Breast epithelium (tissue), 3 donors: ENCODE results near the gene RBM48.

Experiments used
- POLR2A ChIP-seq: fragments of 450-650 bp; IDR thresholded peaks from one replicate; pipeline ENCODE4 v1.6.1; 2016; ENCODE audit warnings: antibody characterized with exemption, mild to moderate bottlenecking, moderate library complexity
- TF ChIP-seq, protein P1 (sequence below), 3 donors: fragments of 450-650 bp; IDR thresholded peaks; one replicate each; pipeline ENCODE4 v1.5.1; 2016 to 2017; ENCODE audit warnings: antibody characterized with exemption in 3 of 3, mild to moderate bottlenecking in 3 of 3, moderate library complexity in 3 of 3

DNA sequence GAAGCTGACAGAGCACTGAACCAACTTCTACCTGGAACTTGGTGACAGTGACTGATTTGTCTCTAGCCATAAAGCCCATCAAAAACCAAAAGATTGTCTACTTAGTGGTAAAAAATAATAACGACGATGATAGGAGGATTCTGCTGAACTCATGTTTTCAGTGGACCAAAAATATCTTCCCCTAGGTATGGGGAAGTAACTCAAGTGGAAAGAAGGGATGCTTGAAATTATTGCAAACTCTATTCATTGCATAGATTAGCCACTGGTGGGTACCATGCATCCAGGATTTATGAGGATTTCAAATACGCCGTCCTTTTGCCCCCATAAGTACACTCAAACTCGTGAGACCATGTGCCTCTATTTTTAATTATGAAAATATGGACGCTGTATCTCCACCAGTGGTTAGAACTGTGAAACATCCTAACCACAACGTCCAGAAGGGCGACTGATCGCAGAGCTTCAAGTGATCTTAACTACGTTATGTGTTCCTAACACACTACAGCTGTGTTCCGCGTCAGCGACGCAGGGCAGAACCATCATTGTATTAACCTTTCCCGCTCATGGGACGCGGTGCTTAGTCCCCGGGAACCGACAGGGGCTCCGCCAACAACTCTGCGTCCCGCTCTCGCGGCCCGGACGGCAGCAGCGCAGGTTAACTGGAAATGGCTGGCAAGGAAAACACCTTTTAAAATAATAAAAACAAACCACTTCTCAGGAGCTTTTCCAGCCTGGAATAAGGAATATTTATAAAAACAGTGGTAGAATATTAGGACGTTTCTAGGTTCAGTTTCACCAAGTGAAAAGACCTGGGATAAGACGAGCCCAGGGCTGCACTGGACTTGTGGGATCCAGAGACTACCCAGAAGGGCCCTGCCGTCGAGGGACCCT lies 1.1 kb upstream of the RBM48 start:
- TF ChIP-seq, protein P1, sequence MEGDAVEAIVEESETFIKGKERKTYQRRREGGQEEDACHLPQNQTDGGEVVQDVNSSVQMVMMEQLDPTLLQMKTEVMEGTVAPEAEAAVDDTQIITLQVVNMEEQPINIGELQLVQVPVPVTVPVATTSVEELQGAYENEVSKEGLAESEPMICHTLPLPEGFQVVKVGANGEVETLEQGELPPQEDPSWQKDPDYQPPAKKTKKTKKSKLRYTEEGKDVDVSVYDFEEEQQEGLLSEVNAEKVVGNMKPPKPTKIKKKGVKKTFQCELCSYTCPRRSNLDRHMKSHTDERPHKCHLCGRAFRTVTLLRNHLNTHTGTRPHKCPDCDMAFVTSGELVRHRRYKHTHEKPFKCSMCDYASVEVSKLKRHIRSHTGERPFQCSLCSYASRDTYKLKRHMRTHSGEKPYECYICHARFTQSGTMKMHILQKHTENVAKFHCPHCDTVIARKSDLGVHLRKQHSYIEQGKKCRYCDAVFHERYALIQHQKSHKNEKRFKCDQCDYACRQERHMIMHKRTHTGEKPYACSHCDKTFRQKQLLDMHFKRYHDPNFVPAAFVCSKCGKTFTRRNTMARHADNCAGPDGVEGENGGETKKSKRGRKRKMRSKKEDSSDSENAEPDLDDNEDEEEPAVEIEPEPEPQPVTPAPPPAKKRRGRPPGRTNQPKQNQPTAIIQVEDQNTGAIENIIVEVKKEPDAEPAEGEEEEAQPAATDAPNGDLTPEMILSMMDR (IDR thresholded peaks at IDR 0.05) = no peak
- no peak for TF ChIP-seq POLR2A
